Keratinocyte (primary cell): ENCODE measurements around the gene LGALS7B. TPM values are rescaled to one million over a fixed set of nuclear protein-coding genes. Genes with fewer than 3 reads are reported as not detected.
A peak's percentile ranks its signal among the peaks of the same experiment; 100 is the strongest.

Experiments used
- DNase-seq: peaks from one replicate; pipeline ENCODE4 v3.0.0-alpha.2; 2011; ENCODE audit warnings: low read depth, missing footprints, low spot score
- FAIRE-seq: peaks from 2 replicates; lab custom pipeline; 2011; peaks lifted over from hg19 to GRCh38; lab: Jason Lieb, UNC
- H2AFZ ChIP-seq: 2 replicates; pipeline ENCODE4 v1.6.0; 2012; ENCODE audit warnings: low read length, control low read depth, inconsistent platforms; ENCODE audit not compliant: control insufficient read depth
- H3K27ac ChIP-seq: 2 replicates; pipeline ENCODE4 v1.5.1; 2011; ENCODE audit warnings: low read length; ENCODE audit not compliant: control insufficient read depth, insufficient read depth
- H3K27me3 ChIP-seq: 3 replicates; pipeline ENCODE4 v1.6.0; 2011; ENCODE audit warnings: low read length; ENCODE audit not compliant: control insufficient read depth, insufficient read depth; ENCODE audit errors: extremely low read depth
- H3K36me3 ChIP-seq, 2 experiments: 2 replicates in 1 of 2; 3 replicates in 1 of 2; pipeline ENCODE4 v1.5.1; 2011; ENCODE audit warnings: low read length in 2 of 2, mild to moderate bottlenecking in 1 of 2; ENCODE audit not compliant: control insufficient read depth in 2 of 2, insufficient read depth in 2 of 2; ENCODE audit errors: extremely low read depth in 1 of 2
- H3K4me1 ChIP-seq: 3 replicates; pipeline ENCODE4 v1.5.1; 2011; ENCODE audit warnings: low read length; ENCODE audit not compliant: control insufficient read depth, insufficient read depth; ENCODE audit errors: extremely low read depth
- H3K4me2 ChIP-seq: 3 replicates; pipeline ENCODE4 v1.6.0; 2011; ENCODE audit warnings: low read depth, low read length; ENCODE audit not compliant: control insufficient read depth, insufficient read depth; ENCODE audit errors: extremely low read depth
- H3K4me3 ChIP-seq, 3 experiments: fragments of 200-600 bp in 1 of 3; sonication (generic) in 1 of 3; 2 replicates in 2 of 3; 3 replicates in 1 of 3; pipeline ENCODE4 v1.5.1; 2011 to 2016; ENCODE audit warnings: low read length in 3 of 3, mild to moderate bottlenecking in 3 of 3, control low read depth in 2 of 3, inconsistent platforms in 1 of 3, low read depth in 1 of 3, mixed read lengths in 1 of 3, mixed run types in 1 of 3, moderate library complexity in 1 of 3; ENCODE audit not compliant: control insufficient read depth in 2 of 3, insufficient read depth in 2 of 3; ENCODE audit errors: extremely low read depth in 1 of 3
- H3K79me2 ChIP-seq: 2 replicates; pipeline ENCODE4 v1.6.0; 2012; ENCODE audit warnings: low read length; ENCODE audit not compliant: control insufficient read depth, insufficient read depth
- H3K9ac ChIP-seq: 3 replicates; pipeline ENCODE4 v1.6.0; 2011; ENCODE audit warnings: low read length; ENCODE audit not compliant: control insufficient read depth, insufficient read depth; ENCODE audit errors: extremely low read depth
- H3K9me1 ChIP-seq: 3 replicates; pipeline ENCODE4 v1.6.0; 2011; ENCODE audit warnings: low read length; ENCODE audit not compliant: control insufficient read depth, insufficient read depth; ENCODE audit errors: extremely low read depth
- H3K9me3 ChIP-seq: 2 replicates; pipeline ENCODE4 v1.5.1; 2012; ENCODE audit warnings: low read depth, low read length; ENCODE audit not compliant: control insufficient read depth
- H4K20me1 ChIP-seq: 3 replicates; pipeline ENCODE4 v1.6.0; 2011; ENCODE audit warnings: low read length; ENCODE audit not compliant: control insufficient read depth, insufficient read depth; ENCODE audit errors: extremely low read depth
- CTCF ChIP-seq, 3 experiments: IDR thresholded peaks in 1 of 3; conservative IDR thresholded peaks in 1 of 3; optimal IDR thresholded peaks in 1 of 3; 2 replicates in 2 of 3; 3 replicates in 1 of 3; pipeline versions ENCODE3 to v1.5.1; 2011; ENCODE audit warnings: low read length in 3 of 3, mild to moderate bottlenecking in 3 of 3, moderate library complexity in 2 of 3, control low read depth in 1 of 3, inconsistent platforms in 1 of 3; ENCODE audit not compliant: insufficient read depth in 2 of 3; ENCODE audit errors: extremely low read depth in 1 of 3
- EZH2 ChIP-seq: IDR thresholded peaks from one replicate; pipeline ENCODE4 v1.6.1; 2012; ENCODE audit warnings: inconsistent platforms, mild to moderate bottlenecking, low read length, moderate library complexity
- dilution Hi-C: fragments of 300-500 bp; cut with MboI; formaldehyde crosslinking; loops from one replicate; pipeline ENCODE4 v1.7.0; 2020; ENCODE audit warnings: low sequenced_read_pairs; ENCODE audit not compliant: extremely low pct_ligation_motif_present
- polyA minus RNA-seq, 3 experiments: library from RNA; depleted of rRNA, polyadenylated mRNA; stranded (reverse); fragments of >200 nt; gene quantifications; 1 replicate in 1 of 3; 2 replicates in 1 of 3; 3 replicates in 1 of 3; pipeline ENCODE4 v1.2.3, GENCODE V29; 2011
- polyA plus RNA-seq, 5 experiments: library from polyadenylated mRNA; depleted of rRNA in 3 of 5; stranded (reverse) in 3 of 5; stranded (forward) in 1 of 5; unstranded in 1 of 5; fragments of >200 nt; gene quantifications; 1 replicate in 1 of 5; 2 replicates in 3 of 5; 3 replicates in 1 of 5; pipeline versions ENCODE4 v1.2.1 to v1.2.3, GENCODE V29; 2011 to 2012; ENCODE audit warnings: missing spikeins in 2 of 5, low read depth in 1 of 5, low replicate concordance in 1 of 5

LGALS7B gene
- polyA plus RNA-seq (1,330 to 7,133 TPM (median 1,668 TPM) in 3 replicates), polyA minus RNA-seq (127 to 666 TPM (median 341 TPM) in 3 replicates)
- polyA plus RNA-seq (2011; ENCODE audit: low read depth): 2,078 TPM
- 1,317 and 3,328 TPM in 2 replicates for polyA plus RNA-seq (2011; cell fraction: cytosol; rRNA removed)
- 746 and 1,115 TPM in 2 replicates for polyA plus RNA-seq (2011; cell fraction: nucleus; rRNA removed)
- 3,308 and 8,816 TPM in 2 replicates for polyA plus RNA-seq (2012; ENCODE audit: low replicate concordance)
- 1,769 TPM for polyA minus RNA-seq (2011; cell fraction: cytosol; rRNA and poly(A)+ RNA removed)
- polyA minus RNA-seq (2011; cell fraction: nucleus; rRNA and poly(A)+ RNA removed): 213 and 279 TPM in 2 replicates

GRCh38 chr19:38788478-38789243 is at the start of gene LGALS7B:
TSS of gene LGALS7B (plus strand) at chr19:38789200. CDS start at chr19:38789227, 27 bp downstream.
- Histone ChIP-seq H3K27me3 (no peaks in the 10 kb centered on the region), H4K20me1 (no peaks in the 10 kb centered on the region), H3K4me1 (peaks cover 32% of the 10 kb centered on the region), H3K79me2 (peaks cover 1% of the 10 kb centered on the region), H3K9me3 (no peaks in the 10 kb centered on the region), H2AFZ (peak within 1 kb of the TSS; percentile 76), H3K9me1 (no peaks in the 10 kb centered on the region), H3K9ac (peak within 1 kb of the TSS; percentile 74), H3K4me3 (peak within 1 kb of the TSS; percentile 34 to 62 (median 38)), H3K4me2 (peak within 1 kb of the TSS; percentile 90), H3K36me3 (no peaks in the 10 kb centered on the region), H3K27ac (peak within 1 kb of the TSS; percentile 76)
- dilution Hi-C loops: no loop called here
- TF ChIP-seq CTCF (optimal IDR thresholded peaks at IDR 0.05 in 1 of 3, IDR thresholded peaks at IDR 0.05 in 1 of 3, conservative IDR thresholded peaks at IDR 0.05 in 1 of 3; ENCODE audit: extremely low read depth in 1 of 3, insufficient read depth in 2 of 3, low read length in 3 of 3) (no peak), EZH2 (no peak)
- DNase-seq: no peak
- peak; percentile 57 for FAIRE-seq

- Histone ChIP-seq H3K4me1 (peaks cover 15% of the 10 kb centered on the region), H2AFZ (peak overlapping the region; percentile 20), H3K79me2 (no peaks in the 10 kb centered on the region), H3K9me1 (no peaks in the 10 kb centered on the region), H3K4me3 (peak overlapping the region in 1 of 3 experiments; percentile 20), H3K9me3 (no peaks in the 10 kb centered on the region), H3K27me3 (no peaks in the 10 kb centered on the region), H4K20me1 (no peaks in the 10 kb centered on the region), H3K36me3 (no peaks in the 10 kb centered on the region), H3K27ac (no peak overlapping the region), H3K4me2 (peak overlapping the region; percentile 45), H3K9ac (no peak overlapping the region)
- FAIRE-seq (no peak), DNase-seq (no peak)
- dilution Hi-C loops: no loop called here
- TF ChIP-seq EZH2: no peak
- no peak for TF ChIP-seq CTCF (optimal IDR thresholded peaks at IDR 0.05 in 1 of 3, IDR thresholded peaks at IDR 0.05 in 1 of 3, conservative IDR thresholded peaks at IDR 0.05 in 1 of 3; ENCODE audit: extremely low read depth in 1 of 3, insufficient read depth in 2 of 3, low read length in 3 of 3)
These were observed 49.4 kb upstream of the LGALS7B start for GRCh38 chr19:38739440-38740256.
